ENCODE results near the gene ISCA2. TPM values are rescaled to one million over a fixed set of nuclear protein-coding genes. Genes with fewer than 3 reads are reported as not detected.

The ISCA2 gene
- total RNA-seq, 1 experiment from 2014 or later = 37.5 TPM

DNA sequence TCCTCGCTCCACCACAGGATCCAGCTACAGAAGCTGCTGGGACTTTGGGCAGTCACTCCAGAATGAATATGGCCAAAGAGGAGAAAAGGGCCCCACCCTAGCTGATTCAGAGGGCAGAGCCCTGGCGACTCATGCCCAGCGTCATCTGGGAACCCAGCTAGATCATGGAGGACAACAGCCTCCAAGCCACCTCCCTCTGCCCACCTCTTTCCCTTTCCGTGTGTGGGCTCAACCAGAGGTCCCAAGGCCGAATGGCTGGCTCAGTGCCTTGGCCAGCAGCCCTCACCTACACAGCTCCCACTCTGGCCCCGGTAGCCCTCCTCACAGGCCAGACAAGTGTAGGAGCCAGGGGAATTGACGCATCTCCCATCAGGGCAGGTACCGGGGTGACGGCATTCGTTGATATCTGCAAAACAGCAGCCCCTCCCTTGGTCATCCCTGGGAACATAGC lies 17.4 kb downstream of the ISCA2 start:
- H3K18ac ChIP-seq (ENCODE audit: insufficient read length, low read depth, low read length) = no peak overlapping the region
- H3K23me2 ChIP-seq (ENCODE audit: insufficient read length, low read depth, low read length, poor library complexity, severe bottlenecking) = no peaks in the 10 kb centered on the region
- H3K79me2 ChIP-seq (ENCODE audit: insufficient read depth, low read length) = no peaks in the 10 kb centered on the region
- no peaks in the 10 kb centered on the region for H3K9me3 Mint-ChIP-seq
- no peak overlapping the region for H2AFZ ChIP-seq (ENCODE audit: low read length)
- no peak overlapping the region for H2AK5ac ChIP-seq (ENCODE audit: insufficient read length, low read length)
- no peaks in the 10 kb centered on the region for H3K79me1 ChIP-seq (ENCODE audit: insufficient read depth, low read depth, low read length, poor library complexity, severe bottlenecking)
- H3K4me1 ChIP-seq (ENCODE audit: insufficient read depth, low read length) = peaks cover 5% of the 10 kb centered on the region; the same call in 1 of the 2 replicates
- no peak overlapping the region for H3K56ac ChIP-seq (ENCODE audit: insufficient read length, low read depth, low read length)
- H2BK120ac ChIP-seq (ENCODE audit: low read depth, low read length, poor library complexity, severe bottlenecking) = no peak overlapping the region
- H3K4me2 ChIP-seq (ENCODE audit: insufficient read depth, insufficient read length, low read length) = no peak overlapping the region
- H3K36me3 Mint-ChIP-seq (ENCODE audit: insufficient read depth in 1 of 3, low read depth in 3 of 3) = no peaks in the 10 kb centered on the region
- no peak overlapping the region for H2BK12ac ChIP-seq (ENCODE audit: insufficient read length, low read depth, low read length)
- no peak overlapping the region; a peak in 1 of 5 replicates for H3K4me3 Mint-ChIP-seq
- peak; percentile 32 for DNase-seq
- peaks cover 23% of the 10 kb centered on the region for H3K27me3 Mint-ChIP-seq (ENCODE audit: low read depth)
- H2BK15ac ChIP-seq (ENCODE audit: low read depth, low read length) = no peak overlapping the region
- H3K27me3 ChIP-seq (ENCODE audit: insufficient read depth, low read length) = no peaks in the 10 kb centered on the region
- TF ChIP-seq, protein P1, sequence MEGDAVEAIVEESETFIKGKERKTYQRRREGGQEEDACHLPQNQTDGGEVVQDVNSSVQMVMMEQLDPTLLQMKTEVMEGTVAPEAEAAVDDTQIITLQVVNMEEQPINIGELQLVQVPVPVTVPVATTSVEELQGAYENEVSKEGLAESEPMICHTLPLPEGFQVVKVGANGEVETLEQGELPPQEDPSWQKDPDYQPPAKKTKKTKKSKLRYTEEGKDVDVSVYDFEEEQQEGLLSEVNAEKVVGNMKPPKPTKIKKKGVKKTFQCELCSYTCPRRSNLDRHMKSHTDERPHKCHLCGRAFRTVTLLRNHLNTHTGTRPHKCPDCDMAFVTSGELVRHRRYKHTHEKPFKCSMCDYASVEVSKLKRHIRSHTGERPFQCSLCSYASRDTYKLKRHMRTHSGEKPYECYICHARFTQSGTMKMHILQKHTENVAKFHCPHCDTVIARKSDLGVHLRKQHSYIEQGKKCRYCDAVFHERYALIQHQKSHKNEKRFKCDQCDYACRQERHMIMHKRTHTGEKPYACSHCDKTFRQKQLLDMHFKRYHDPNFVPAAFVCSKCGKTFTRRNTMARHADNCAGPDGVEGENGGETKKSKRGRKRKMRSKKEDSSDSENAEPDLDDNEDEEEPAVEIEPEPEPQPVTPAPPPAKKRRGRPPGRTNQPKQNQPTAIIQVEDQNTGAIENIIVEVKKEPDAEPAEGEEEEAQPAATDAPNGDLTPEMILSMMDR (conservative IDR thresholded peaks at IDR 0.05) = no peak
- no peak overlapping the region for H4K91ac ChIP-seq (ENCODE audit: insufficient read length, low read depth, low read length)
- no peak overlapping the region for H2BK20ac ChIP-seq (ENCODE audit: low read depth, low read length, poor library complexity, severe bottlenecking)
- H2BK5ac ChIP-seq (ENCODE audit: insufficient read length, low read length) = no peak overlapping the region
- H3K9ac ChIP-seq (ENCODE audit: extremely low read depth, insufficient read length, low read length) = no peak overlapping the region
- no CpG with 5 or more reads among the region's 10 CpGs for WGBS (ENCODE audit: extremely low coverage, insufficient read length, low lambda C conversion rate)
- no peaks in the 10 kb centered on the region for H4K20me1 ChIP-seq (ENCODE audit: control insufficient read depth, insufficient read depth, insufficient read length)
- no peak overlapping the region for H4K8ac ChIP-seq (replicated peaks; ENCODE audit: insufficient read length, low read depth, low read length)
- no peak overlapping the region; a peak in 2 of 7 replicates for H3K27ac Mint-ChIP-seq
- no peak overlapping the region for H4K5ac ChIP-seq (ENCODE audit: insufficient read length, low read depth, low read length)
- no peak overlapping the region for H3K4ac ChIP-seq (ENCODE audit: low read depth, low read length)
- no peak overlapping the region for H3K23ac ChIP-seq (ENCODE audit: insufficient read length, low read depth, low read length)
- no peak overlapping the region for H3T11ph ChIP-seq (ENCODE audit: low read length)
- H3K27ac ChIP-seq (ENCODE audit: insufficient read length, low read depth, low read length) = no peak overlapping the region
- no peak overlapping the region for H3K14ac ChIP-seq (ENCODE audit: insufficient read depth, low read length)
- H3K4me1 Mint-ChIP-seq = peaks cover 38 to 40% of the 10 kb centered on the region in 2 experiments
- no peaks in the 10 kb centered on the region for H3K9me3 ChIP-seq (ENCODE audit: control insufficient read depth, low read depth, low read length)
